Measurements from ENCODE around the gene EPHA6. TPM values are rescaled to one million over a fixed set of nuclear protein-coding genes. Genes with fewer than 3 reads are reported as not detected.

The EPHA6 gene
- total and polyA plus RNA-seq, 9 donors = 2.0 to 20.9 (median 9.2) TPM

GRCh38 chr3:97692831-97693230 lies 878.4 kb downstream of the EPHA6 start:
- Histone ChIP-seq H3K9me3 (no peaks in the 10 kb centered on the region), H3K4me3 (no peak overlapping the region), H3K27me3 (no peaks in the 10 kb centered on the region), H3K4me1 (ENCODE audit: insufficient read depth) (no peaks in the 10 kb centered on the region), H3K36me3 (no peaks in the 10 kb centered on the region), H3K27ac (no peak overlapping the region)
- 87 to 94% (median 89%) methylated on average over 2 of the region's 2 CpGs for WGBS, 3 donors
- no peak for DNase-seq
- intact Hi-C loops (cut with DNase I) = no loop called here
- TF ChIP-seq POLR2A (IDR thresholded peaks at IDR 0.05) (no peak), EP300 (IDR thresholded peaks at IDR 0.05) (no peak)

GRCh38 chr3:97694876-97695275 lies 880.5 kb downstream of the EPHA6 start:
- no peak overlapping the region for H3K27ac ChIP-seq
- DNase-seq = no peak
- WGBS, 3 donors = 83 to 93% (median 88%) methylated on average over 1 of the region's 1 CpG
- H3K4me3 ChIP-seq = no peak overlapping the region
- H3K4me1 ChIP-seq (ENCODE audit: insufficient read depth) = no peaks in the 10 kb centered on the region
- no peaks in the 10 kb centered on the region for H3K9me3 ChIP-seq
- intact Hi-C loops (cut with DNase I) = no loop called here
- no peaks in the 10 kb centered on the region for H3K27me3 ChIP-seq
- no peaks in the 10 kb centered on the region for H3K36me3 ChIP-seq
- no peak for TF ChIP-seq CTCF (IDR thresholded peaks at IDR 0.05)
- TF ChIP-seq POLR2A (IDR thresholded peaks at IDR 0.05) = no peak
- TF ChIP-seq EP300 (IDR thresholded peaks at IDR 0.05) = no peak

GRCh38 chr3:97698691-97699090 lies 884.3 kb downstream of the EPHA6 start:
- H3K4me3 ChIP-seq = no peak overlapping the region
- no peak overlapping the region for H3K27ac ChIP-seq
- 63 to 75% (median 75%) methylated on average over 5 of the region's 5 CpGs for WGBS, 3 donors
- H3K9me3 ChIP-seq = no peaks in the 10 kb centered on the region
- no peaks in the 10 kb centered on the region for H3K27me3 ChIP-seq
- no peaks in the 10 kb centered on the region for H3K36me3 ChIP-seq
- TF ChIP-seq CTCF (IDR thresholded peaks at IDR 0.05) = no peak
- no peak for TF ChIP-seq EP300 (IDR thresholded peaks at IDR 0.05)
- TF ChIP-seq POLR2A (IDR thresholded peaks at IDR 0.05) = no peak
- intact Hi-C loops (cut with DNase I) = no loop called here
- DNase-seq = no peak
- no peaks in the 10 kb centered on the region for H3K4me1 ChIP-seq (ENCODE audit: insufficient read depth)

GRCh38 chr3:97699889-97700288 lies 885.5 kb downstream of the EPHA6 start:
- H3K4me1 ChIP-seq (ENCODE audit: insufficient read depth) = no peaks in the 10 kb centered on the region
- intact Hi-C loops (cut with DNase I) = no loop called here
- TF ChIP-seq POLR2A (IDR thresholded peaks at IDR 0.05) (no peak), EP300 (IDR thresholded peaks at IDR 0.05) (no peak), CTCF (IDR thresholded peaks at IDR 0.05) (no peak)
- H3K4me3 ChIP-seq = no peak overlapping the region
- 95 to 99% (median 98%) methylated on average over 2 of the region's 2 CpGs for WGBS, 3 donors
- H3K9me3 ChIP-seq = no peaks in the 10 kb centered on the region
- H3K27me3 ChIP-seq = no peaks in the 10 kb centered on the region
- H3K27ac ChIP-seq = no peak overlapping the region
- no peaks in the 10 kb centered on the region for H3K36me3 ChIP-seq
- no peak for DNase-seq

- Histone ChIP-seq H3K36me3 (no peaks in the 10 kb centered on the region), H3K27ac (no peak overlapping the region), H3K9me3 (no peaks in the 10 kb centered on the region), H3K4me3 (no peak overlapping the region), H3K4me1 (ENCODE audit: insufficient read depth) (no peaks in the 10 kb centered on the region), H3K27me3 (no peaks in the 10 kb centered on the region)
- intact Hi-C loops (cut with DNase I) = no loop called here
- TF ChIP-seq POLR2A (IDR thresholded peaks at IDR 0.05) = no peak
- no peak for TF ChIP-seq CTCF (IDR thresholded peaks at IDR 0.05)
- no peak for TF ChIP-seq EP300 (IDR thresholded peaks at IDR 0.05)
- WGBS, 3 donors = 32 to 52% (median 40%) methylated on average over 2 of the region's 2 CpGs
- no peak for DNase-seq
Observed at GRCh38 chr3:97705764-97706163, 891.4 kb downstream of the EPHA6 start.
